HG03378 (cell line): ENCODE results near the gene TEF.
A peak's percentile ranks its signal among the peaks of the same experiment; 100 is the strongest.

Source experiments
- ATAC-seq: cut with Tn5 transposase; IDR thresholded peaks from one replicate; pipeline ENCODE4 v1.9.1; 2021; ENCODE audit warnings: mild to moderate bottlenecking, moderate library complexity; ENCODE audit not compliant: unreplicated experiment

Gene TEF

GRCh38 chr22:41447435-41448188, 65.9 kb downstream of the TEF start:
- ATAC-seq = no peak

GRCh38 chr22:41448189-41448808, 66.6 kb downstream of the TEF start:
- peak; percentile 53 for ATAC-seq
